Upper lobe of right lung (tissue), 1 donor: ENCODE measurements around the gene B3GNT3. TPM values are rescaled to one million over a fixed set of nuclear protein-coding genes. Genes with fewer than 3 reads are reported as not detected.

Source experiments
- ATAC-seq: fragments of 200-7000 bp; cut with Tn5 transposase; one replicate; pipeline ENCODE4 v1.9.1; 2020; ENCODE audit warnings: mild to moderate bottlenecking, moderate library complexity
- DNase-seq: peaks from one replicate; pipeline ENCODE4 v3.0.0-alpha.2; 2020
- H3K27ac ChIP-seq: fragments of 200-600 bp; one replicate; pipeline ENCODE4 v1.8.0; 2022
- H3K27me3 ChIP-seq: fragments of 200-600 bp; one replicate; pipeline ENCODE4 v1.8.0; 2022; ENCODE audit warnings: mild to moderate bottlenecking
- H3K36me3 ChIP-seq: fragments of 200-600 bp; one replicate; pipeline ENCODE4 v1.8.0; 2022
- H3K4me1 ChIP-seq: fragments of 200-600 bp; one replicate; pipeline ENCODE4 v1.8.0; 2022
- H3K4me3 ChIP-seq: fragments of 200-600 bp; one replicate; pipeline ENCODE4 v1.8.0; 2022; ENCODE audit warnings: mild to moderate bottlenecking
- H3K9me3 ChIP-seq: fragments of 200-600 bp; one replicate; pipeline ENCODE4 v1.8.0; 2022
- CTCF ChIP-seq: fragments of 200-600 bp; IDR thresholded peaks from one replicate; pipeline ENCODE4 v1.8.0; 2022; ENCODE audit warnings: antibody characterized with exemption
- intact Hi-C: fragments of 100-400 bp; cut with DNase I; formaldehyde crosslinking; loops from one replicate; pipeline ENCODE4 v1.11.0; 2022
- total RNA-seq: library from RNA; stranded (reverse); fragmentation: NEBNext Ultra II Directional; extraction: Animal tissue kit (Norgen Biotek cat#: 25700); gene quantifications from one replicate; pipeline ENCODE4 v1.2.1, GENCODE V29; 2021
- donor health status: DM: no; HTN: yes; CAD: no; lungs with severe emphysema.

Gene B3GNT3
- total RNA-seq, 1 donor from 2014 or later, result 2.1 TPM

GRCh38 chr19:17836530-17836929 is 41.6 kb downstream of the B3GNT3 start:
- Histone ChIP-seq H3K27me3 (no peaks in the 10 kb centered on the region), H3K36me3 (peaks cover 9% of the 10 kb centered on the region), H3K27ac (no peak overlapping the region), H3K4me1 (no peaks in the 10 kb centered on the region), H3K4me3 (no peak overlapping the region), H3K9me3 (no peaks in the 10 kb centered on the region)
- ATAC-seq (no peak), DNase-seq (no peak)
- intact Hi-C loops, result no loop called here
- TF ChIP-seq CTCF, result no peak

- Histone ChIP-seq H3K27me3 (no peaks in the 10 kb centered on the region), H3K27ac (no peak overlapping the region), H3K9me3 (no peaks in the 10 kb centered on the region), H3K4me1 (no peaks in the 10 kb centered on the region), H3K4me3 (no peak overlapping the region), H3K36me3 (peaks cover 9% of the 10 kb centered on the region)
- ATAC-seq, result no peak
- intact Hi-C loops, result no loop called here
- DNase-seq, result no peak
- no peak for TF ChIP-seq CTCF
These were observed 43.0 kb downstream of the B3GNT3 start for GRCh38 chr19:17837972-17838371.

- Histone ChIP-seq H3K4me3 (no peak overlapping the region), H3K27ac (no peak overlapping the region), H3K9me3 (no peaks in the 10 kb centered on the region), H3K36me3 (peaks cover 9% of the 10 kb centered on the region), H3K4me1 (no peaks in the 10 kb centered on the region), H3K27me3 (no peaks in the 10 kb centered on the region)
- ATAC-seq (no peak), DNase-seq (no peak)
- no peak for TF ChIP-seq CTCF
- intact Hi-C loops, result no loop called here
These were observed 45.1 kb downstream of the B3GNT3 start for GRCh38 chr19:17840019-17840418.

- Histone ChIP-seq H3K27ac (no peak overlapping the region), H3K4me3 (no peak overlapping the region), H3K36me3 (peaks cover 9% of the 10 kb centered on the region), H3K9me3 (no peaks in the 10 kb centered on the region), H3K4me1 (no peaks in the 10 kb centered on the region), H3K27me3 (no peaks in the 10 kb centered on the region)
- TF ChIP-seq CTCF, result no peak
- ATAC-seq (no peak), DNase-seq (no peak)
- intact Hi-C loops, result no loop called here
These were observed 46.5 kb downstream of the B3GNT3 start for GRCh38 chr19:17841371-17841809.

GRCh38 chr19:17841810-17842662 is 47.1 kb downstream of the B3GNT3 start:
- intact Hi-C loops, result no loop called here
- peaks cover under 1% of the 10 kb centered on the region for H3K27me3 ChIP-seq
- H3K9me3 ChIP-seq, result no peaks in the 10 kb centered on the region
- peaks cover 9% of the 10 kb centered on the region for H3K36me3 ChIP-seq
- no peak for TF ChIP-seq CTCF
- peak; percentile 72 for ATAC-seq
- peak; percentile 79 for DNase-seq
- H3K4me3 ChIP-seq, result peak overlapping the region; percentile 10
- H3K27ac ChIP-seq, result no peak overlapping the region
- H3K4me1 ChIP-seq, result no peaks in the 10 kb centered on the region
